AG09309 (cell line): ENCODE results near the gene BORCS8.
"Not testable (repeated sequence)": the region's sequence is repeated elsewhere in the genome, so short reads cannot be mapped to it uniquely, and the experiment has no call there.

ENCODE experiments used
- DNase-seq: peaks from one replicate; pipeline ENCODE4 v3.0.0-alpha.2; 2010; ENCODE audit warnings: low read depth
- H3K4me3 ChIP-seq: 2 replicates; pipeline ENCODE4 v1.5.1; 2011; ENCODE audit warnings: mild to moderate bottlenecking, low read depth, low read length, moderate library complexity; ENCODE audit not compliant: control insufficient read depth
- TF ChIP-seq, protein P1 (sequence below): IDR thresholded peaks from 2 replicates; pipeline ENCODE4 v1.5.1; 2011; ENCODE audit warnings: mild to moderate bottlenecking, low read depth, low read length, inconsistent platforms; ENCODE audit not compliant: insufficient read depth, control insufficient read depth; ENCODE audit errors: missing control alignments

The BORCS8 gene

DNA sequence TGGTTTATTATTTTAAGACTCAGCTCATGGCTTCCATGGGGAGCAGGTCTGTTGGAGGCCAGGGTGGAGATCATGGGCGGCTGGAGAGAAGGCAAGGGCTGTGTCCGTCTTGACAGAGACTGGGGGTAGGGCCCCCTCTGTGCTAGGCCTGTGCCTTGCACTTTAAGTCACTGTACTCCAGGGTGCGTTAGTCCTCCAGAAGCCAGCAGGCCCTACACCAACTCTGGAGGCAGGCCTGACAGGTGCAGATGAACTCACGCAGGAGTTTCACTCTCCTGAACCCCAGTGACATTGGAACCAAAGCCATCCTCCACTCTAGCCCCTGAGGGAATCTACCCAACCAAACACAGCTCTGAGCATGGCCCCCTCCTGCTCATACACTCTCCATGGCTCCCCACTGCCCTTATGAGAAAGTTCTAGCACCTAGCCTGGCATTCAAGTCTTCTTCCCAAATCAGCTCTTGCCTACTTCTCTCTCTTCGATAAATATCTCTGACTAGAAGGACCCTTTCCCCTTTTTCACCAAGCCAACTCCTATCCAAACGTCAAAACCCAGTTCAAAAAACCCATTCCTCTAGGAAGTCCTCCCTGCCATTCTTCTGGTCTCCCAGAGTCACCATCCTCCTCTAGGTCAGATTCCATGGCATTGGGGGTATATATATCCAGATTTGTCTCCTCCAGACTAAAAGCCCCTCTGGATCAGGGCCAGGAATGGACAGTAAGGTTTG, 37.0 kb downstream of the BORCS8 start:
- no peak for DNase-seq
- TF ChIP-seq, protein P1, sequence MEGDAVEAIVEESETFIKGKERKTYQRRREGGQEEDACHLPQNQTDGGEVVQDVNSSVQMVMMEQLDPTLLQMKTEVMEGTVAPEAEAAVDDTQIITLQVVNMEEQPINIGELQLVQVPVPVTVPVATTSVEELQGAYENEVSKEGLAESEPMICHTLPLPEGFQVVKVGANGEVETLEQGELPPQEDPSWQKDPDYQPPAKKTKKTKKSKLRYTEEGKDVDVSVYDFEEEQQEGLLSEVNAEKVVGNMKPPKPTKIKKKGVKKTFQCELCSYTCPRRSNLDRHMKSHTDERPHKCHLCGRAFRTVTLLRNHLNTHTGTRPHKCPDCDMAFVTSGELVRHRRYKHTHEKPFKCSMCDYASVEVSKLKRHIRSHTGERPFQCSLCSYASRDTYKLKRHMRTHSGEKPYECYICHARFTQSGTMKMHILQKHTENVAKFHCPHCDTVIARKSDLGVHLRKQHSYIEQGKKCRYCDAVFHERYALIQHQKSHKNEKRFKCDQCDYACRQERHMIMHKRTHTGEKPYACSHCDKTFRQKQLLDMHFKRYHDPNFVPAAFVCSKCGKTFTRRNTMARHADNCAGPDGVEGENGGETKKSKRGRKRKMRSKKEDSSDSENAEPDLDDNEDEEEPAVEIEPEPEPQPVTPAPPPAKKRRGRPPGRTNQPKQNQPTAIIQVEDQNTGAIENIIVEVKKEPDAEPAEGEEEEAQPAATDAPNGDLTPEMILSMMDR = no peak
- H3K4me3 ChIP-seq = no peak overlapping the region

DNA sequence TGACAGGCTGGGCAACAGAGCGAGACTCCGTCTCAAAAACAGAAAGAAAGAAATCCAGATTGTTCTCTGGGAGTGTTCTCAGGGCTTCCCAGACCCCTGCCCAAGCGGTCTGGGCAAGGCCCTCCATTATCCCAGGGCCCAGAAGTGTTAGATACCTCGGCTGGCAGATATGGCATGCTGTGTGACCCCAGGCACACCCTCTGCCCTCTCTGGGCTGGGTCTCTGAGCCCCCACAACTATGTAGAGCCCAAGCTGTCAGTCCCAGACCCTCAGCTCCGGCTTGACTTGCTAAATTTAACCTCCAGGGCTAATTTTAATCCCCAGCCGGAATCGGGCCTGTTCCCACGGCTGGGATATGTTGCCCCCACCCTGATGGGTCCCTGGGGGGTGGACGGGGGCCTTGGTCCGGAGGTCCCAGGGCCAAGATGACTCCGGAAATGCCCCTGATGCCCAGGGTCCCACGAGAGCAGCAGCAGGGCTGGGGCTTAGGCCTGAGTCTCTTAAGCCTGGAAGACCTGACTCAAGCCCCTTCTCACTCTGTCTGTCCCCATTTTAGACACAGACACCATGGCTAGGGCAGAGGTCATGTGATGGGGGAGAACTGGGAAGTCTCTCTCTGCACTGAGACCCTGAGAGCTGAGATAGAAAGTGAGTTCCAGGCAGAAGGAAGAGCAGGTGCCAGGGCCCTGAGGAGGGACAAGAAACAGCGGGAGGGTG, 39.1 kb downstream of the BORCS8 start:
- no peak overlapping the region for H3K4me3 ChIP-seq
- TF ChIP-seq, protein P1 = no peak
- DNase-seq = no peak

DNA sequence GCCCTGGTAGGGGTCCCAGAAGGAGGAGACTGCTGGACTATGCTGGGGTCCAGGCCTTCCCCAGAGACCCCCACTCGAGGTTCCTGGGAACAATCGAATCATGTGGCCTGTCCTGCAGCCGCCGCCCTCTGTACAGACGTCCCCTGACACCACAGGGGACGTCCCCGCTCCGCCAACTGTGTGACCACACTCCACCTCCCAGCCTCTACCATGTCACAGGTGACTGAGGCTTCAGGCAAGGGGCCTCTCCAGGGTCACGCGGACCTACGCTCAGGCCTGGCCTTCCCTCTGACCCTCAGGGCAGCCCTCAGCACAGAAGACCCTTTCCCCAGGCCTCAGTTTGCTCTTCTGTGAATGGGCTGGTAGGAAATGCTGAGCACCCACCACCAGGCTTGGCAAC, 40.5 kb downstream of the BORCS8 start:
- H3K4me3 ChIP-seq = no peak overlapping the region
- DNase-seq = no peak
- TF ChIP-seq, protein P1 = no peak

DNA sequence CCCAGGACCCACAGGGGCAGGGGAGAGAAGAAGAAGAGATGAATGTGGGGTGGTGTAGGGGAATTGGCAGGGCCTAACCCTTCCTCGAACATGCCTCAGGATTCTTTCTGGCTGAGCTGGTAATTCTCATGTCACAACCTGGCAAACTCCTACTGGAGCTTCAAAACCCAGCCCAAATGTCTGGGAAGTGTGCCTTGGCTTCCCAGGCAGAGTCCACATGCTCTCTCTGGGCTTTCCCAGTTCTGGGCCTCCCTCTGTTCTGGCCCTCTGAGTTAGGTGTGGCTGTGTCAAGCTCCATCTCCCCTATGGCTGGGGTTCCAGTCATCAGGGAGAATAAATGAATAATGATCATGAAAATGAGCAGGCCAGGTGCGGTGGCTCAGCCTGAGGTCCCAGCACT, 42.5 kb downstream of the BORCS8 start:
- DNase-seq = no peak
- no peak overlapping the region for H3K4me3 ChIP-seq
- TF ChIP-seq, protein P1 = no peak

DNA sequence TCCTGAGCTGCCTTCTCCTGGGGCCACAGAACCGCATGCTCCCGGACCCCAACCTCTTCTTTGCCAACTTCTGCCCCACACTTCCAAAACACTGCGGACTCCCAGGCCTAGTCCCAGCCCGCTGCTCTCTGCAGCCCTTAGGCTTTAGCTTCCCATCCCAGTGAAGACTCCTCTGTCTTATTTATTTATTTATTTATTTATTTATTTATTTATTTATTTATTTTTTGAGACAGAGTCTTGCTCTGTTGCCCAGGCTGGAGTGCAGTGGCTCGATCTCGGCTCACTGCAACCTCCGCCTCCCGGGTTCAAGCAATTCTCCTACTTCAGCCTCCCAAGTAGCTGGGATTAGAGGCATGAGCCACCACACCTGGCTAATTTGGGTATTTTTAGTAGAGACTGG, 43.4 kb downstream of the BORCS8 start:
- not testable (repeated sequence) for DNase-seq, H3K4me3 ChIP-seq

DNA sequence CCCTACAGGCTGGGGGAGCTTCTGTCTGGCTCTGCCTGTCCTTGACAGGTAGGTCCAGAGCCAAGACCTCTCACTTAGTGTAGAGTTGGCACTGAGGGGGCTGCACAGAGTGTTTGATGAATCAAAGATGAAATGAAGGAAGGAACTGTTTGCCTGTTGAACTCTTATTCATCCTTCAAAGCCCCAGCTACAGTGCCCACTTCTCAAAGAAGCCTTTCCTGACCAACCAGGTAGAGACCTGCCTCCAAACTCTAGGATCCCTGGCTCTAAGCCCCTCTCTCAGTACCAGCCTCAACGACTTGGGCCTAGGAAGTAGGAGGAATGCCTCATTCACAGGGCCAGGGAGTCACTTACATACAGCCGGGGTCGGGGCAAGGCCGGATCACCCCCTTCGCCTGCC, 44.6 kb downstream of the BORCS8 start:
- H3K4me3 ChIP-seq = no peak overlapping the region
- DNase-seq = no peak
- TF ChIP-seq, protein P1 = no peak

DNA sequence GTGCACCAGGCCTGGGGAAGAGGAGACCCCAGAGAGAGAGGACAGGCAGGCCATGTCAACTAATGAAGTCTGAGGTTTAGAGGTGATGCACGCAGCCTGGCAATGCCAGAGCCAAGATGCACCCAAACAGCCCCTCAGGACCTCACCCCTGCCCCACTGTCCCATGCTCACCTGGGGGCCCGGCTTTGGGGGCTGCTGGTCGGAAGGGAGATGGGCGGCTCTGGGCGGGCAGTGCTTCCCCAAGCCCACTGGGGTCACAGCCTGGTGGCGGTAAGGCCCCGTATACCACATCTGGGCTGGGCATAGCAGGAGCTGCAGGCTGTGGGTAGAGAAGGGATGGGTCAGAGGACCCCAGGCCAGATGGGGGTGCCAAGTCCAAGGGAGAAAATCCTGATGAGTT, 45.1 kb downstream of the BORCS8 start:
- no peak for DNase-seq
- H3K4me3 ChIP-seq = no peak overlapping the region
- TF ChIP-seq, protein P1 = no peak
